Lower lobe of right lung (tissue), 2 donors: ENCODE results near the gene XRCC4. TPM values are rescaled to one million over a fixed set of nuclear protein-coding genes. Genes with fewer than 3 reads are reported as not detected.

Experiments
- ATAC-seq, 2 donors: fragments of 200-7000 bp; cut with Tn5 transposase; one replicate each; pipeline ENCODE4 v1.9.1; 2020 to 2022; ENCODE audit warnings: mild to moderate bottlenecking in 2 of 2, moderate library complexity in 2 of 2
- DNase-seq: peaks from one replicate; pipeline ENCODE4 v3.0.0-alpha.2; 2020
- H3K27ac ChIP-seq: fragments of 200-600 bp; one replicate; pipeline ENCODE4 v1.8.0; 2022
- H3K27me3 ChIP-seq: fragments of 200-600 bp; one replicate; pipeline ENCODE4 v1.8.0; 2022; ENCODE audit warnings: low read depth
- H3K36me3 ChIP-seq: fragments of 200-600 bp; one replicate; pipeline ENCODE4 v1.8.0; 2022; ENCODE audit warnings: mild to moderate bottlenecking
- H3K4me1 ChIP-seq: fragments of 200-600 bp; one replicate; pipeline ENCODE4 v1.8.0; 2022
- H3K4me3 ChIP-seq: fragments of 200-600 bp; one replicate; pipeline ENCODE4 v1.8.0; 2022; ENCODE audit warnings: mild to moderate bottlenecking
- H3K9me3 ChIP-seq: fragments of 200-600 bp; one replicate; pipeline ENCODE4 v1.8.0; 2022
- CTCF ChIP-seq: fragments of 200-600 bp; IDR thresholded peaks from one replicate; pipeline ENCODE4 v1.8.0; 2022; ENCODE audit warnings: antibody characterized with exemption, mild to moderate bottlenecking
- intact Hi-C: fragments of 100-400 bp; cut with DNase I; formaldehyde crosslinking; loops from one replicate; pipeline ENCODE4 v1.11.0; 2022
- total RNA-seq: library from RNA; stranded (reverse); fragmentation: NEBNext Ultra II Directional; extraction: Animal tissue kit (Norgen Biotek cat#: 25700); gene quantifications from one replicate; pipeline ENCODE4 v1.2.1, GENCODE V29; 2021
- donor health status: DM: no; HTN: yes; CAD: no; lungs with severe emphysema.

XRCC4 gene
- total RNA-seq, 1 donor from 2014 or later = 9.2 TPM

DNA sequence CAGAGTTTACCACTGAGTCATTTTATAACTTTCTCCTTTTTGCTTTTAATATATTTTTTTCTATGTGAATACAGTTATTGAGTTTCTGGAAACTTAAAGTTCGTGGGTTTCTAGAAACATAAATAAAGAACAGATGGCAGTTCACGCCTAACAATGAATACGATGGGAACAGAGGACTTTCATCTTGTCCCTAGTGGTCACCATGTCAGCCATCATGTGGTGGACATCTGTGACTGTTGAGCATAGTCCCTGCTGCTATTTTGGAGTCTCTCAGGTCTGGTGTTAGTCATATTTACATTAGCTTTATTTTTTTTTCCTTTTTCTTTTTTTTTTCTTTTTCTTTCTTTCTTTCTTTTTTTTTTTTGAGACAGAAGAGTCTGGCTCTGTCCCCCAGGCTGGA is 85.3 kb downstream of the XRCC4 start:
- intact Hi-C loops = no loop called here
- no peaks in the 10 kb centered on the region for H3K9me3 ChIP-seq
- no peaks in the 10 kb centered on the region for H3K27me3 ChIP-seq
- H3K36me3 ChIP-seq = no peaks in the 10 kb centered on the region
- no peak overlapping the region for H3K4me3 ChIP-seq
- no peaks in the 10 kb centered on the region for H3K4me1 ChIP-seq
- DNase-seq (no peak), ATAC-seq (no peak)
- H3K27ac ChIP-seq = no peak overlapping the region
- TF ChIP-seq CTCF = no peak

DNA sequence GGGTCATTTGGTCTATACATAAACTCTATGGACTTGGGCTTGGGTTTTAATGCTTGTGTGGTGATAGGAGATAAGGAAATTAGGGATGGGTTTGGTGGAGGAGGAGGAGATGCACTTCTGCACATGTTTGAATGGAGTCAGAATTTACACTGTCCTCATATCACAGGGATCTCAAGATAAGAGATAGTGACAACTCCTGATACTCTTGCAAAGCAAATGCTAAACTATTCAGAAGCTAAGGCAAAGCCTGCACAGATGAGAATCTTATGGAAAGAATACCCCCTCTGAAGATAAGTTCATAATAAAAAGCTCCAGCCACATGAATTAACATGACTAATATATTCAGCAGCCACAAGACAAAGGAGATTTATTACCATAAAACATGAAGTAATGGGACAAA is 90.2 kb downstream of the XRCC4 start:
- Histone ChIP-seq H3K4me1 (no peaks in the 10 kb centered on the region), H3K36me3 (no peaks in the 10 kb centered on the region), H3K4me3 (no peak overlapping the region), H3K9me3 (no peaks in the 10 kb centered on the region), H3K27me3 (no peaks in the 10 kb centered on the region), H3K27ac (no peak overlapping the region)
- ATAC-seq (no peak), DNase-seq (no peak)
- no peak for TF ChIP-seq CTCF
- intact Hi-C loops = no loop called here

DNA sequence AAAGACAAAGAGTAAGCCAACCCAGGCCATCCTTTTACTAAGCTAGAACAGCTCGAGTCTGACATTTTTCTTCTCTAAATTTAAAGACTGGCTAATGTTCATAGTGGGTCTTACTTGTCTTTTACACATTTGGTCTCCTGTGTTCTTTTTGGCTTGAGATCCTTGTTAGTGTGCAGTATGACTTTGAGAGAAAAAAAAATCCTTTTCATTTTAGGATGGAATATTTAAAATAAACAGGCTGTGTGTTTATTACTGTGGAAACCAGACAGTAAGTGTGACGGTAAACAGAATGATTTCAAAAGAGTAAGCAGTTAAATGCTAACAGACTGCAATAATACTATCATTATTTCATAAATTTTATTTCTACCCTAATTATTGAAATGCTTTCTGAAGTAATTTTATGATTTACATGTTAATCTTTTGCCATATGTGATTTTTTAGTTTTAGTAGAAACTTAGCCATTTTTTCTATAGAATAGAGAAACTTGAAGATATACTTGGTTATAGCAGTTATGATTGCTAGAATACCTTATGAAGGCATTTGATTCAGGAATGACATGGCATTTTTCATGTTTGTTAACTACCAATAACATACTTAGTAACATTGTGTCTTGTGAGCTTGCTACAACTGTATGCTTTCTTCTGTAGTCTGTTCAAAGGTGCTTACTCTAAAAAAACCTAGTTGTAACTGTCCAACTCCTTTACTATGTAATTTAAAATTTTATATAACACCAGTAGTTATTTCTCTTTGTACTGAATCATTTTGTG is 92.4 kb downstream of the XRCC4 start:
- Histone ChIP-seq H3K4me1 (no peaks in the 10 kb centered on the region), H3K4me3 (no peak overlapping the region), H3K9me3 (no peaks in the 10 kb centered on the region), H3K27me3 (no peaks in the 10 kb centered on the region), H3K27ac (no peak overlapping the region), H3K36me3 (no peaks in the 10 kb centered on the region)
- intact Hi-C loops = no loop called here
- ATAC-seq (no peak), DNase-seq (no peak)
- TF ChIP-seq CTCF = no peak

DNA sequence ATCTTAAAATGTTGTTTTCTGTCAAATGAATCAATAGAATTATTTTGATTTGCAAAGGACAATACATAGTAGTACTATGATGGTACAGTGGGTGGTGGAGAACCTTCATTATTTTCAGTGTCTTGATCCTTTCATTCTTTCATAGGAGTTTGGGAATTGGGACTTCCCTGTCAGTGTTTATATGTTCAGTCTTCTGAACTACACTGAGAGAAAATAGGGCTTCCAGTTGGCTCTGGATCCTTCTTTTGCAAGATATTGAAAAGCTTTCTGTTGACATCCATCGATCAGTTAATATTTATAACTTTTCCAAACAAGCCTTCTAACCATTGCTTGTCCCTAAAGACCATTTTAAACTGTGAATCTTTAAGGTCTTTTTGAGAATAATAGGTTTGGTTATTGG is 94.7 kb downstream of the XRCC4 start:
- intact Hi-C loops = no loop called here

DNA sequence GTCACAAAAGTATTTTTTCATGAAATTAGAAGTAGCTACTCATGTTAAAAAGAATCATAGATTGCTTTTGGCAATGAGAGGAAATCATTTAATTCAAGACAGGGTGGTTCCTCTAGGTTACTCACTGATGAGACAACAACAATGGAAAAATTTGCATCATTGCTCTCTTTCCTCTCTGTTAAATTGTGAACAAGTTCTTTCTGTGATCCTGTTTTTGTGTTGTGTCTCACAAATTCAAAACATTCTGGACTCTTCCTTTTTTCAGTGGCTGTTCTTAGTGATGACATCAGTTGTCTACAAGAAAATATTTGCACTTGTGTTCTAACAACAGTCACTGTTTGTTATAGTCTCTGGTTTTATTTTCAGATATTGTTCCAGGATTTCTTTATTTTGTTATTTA is 95.3 kb downstream of the XRCC4 start:
- ATAC-seq = no peak
- no peak for DNase-seq
- H3K27me3 ChIP-seq = no peaks in the 10 kb centered on the region
- H3K36me3 ChIP-seq = no peaks in the 10 kb centered on the region
- H3K27ac ChIP-seq = no peak overlapping the region
- intact Hi-C loops = no loop called here
- TF ChIP-seq CTCF = no peak
- no peaks in the 10 kb centered on the region for H3K4me1 ChIP-seq
- no peaks in the 10 kb centered on the region for H3K9me3 ChIP-seq
- H3K4me3 ChIP-seq = no peak overlapping the region

More for the DNA sequence above, 94.7 kb downstream of the XRCC4 start:
- Histone ChIP-seq H3K27ac (no peak overlapping the region), H3K36me3 (no peaks in the 10 kb centered on the region), H3K9me3 (no peaks in the 10 kb centered on the region), H3K4me3 (no peak overlapping the region), H3K27me3 (no peaks in the 10 kb centered on the region), H3K4me1 (no peaks in the 10 kb centered on the region)
- no peak for DNase-seq
- TF ChIP-seq CTCF = no peak
- ATAC-seq = no peak
